H1 (cell line): ENCODE results near the gene NLRC5.

Source experiments
- CBX8 ChIP-seq: fragments of 300-800, 300-1000 bp; sonication (generic); IDR thresholded peaks from 2 replicates; pipeline ENCODE4 v1.7.1; 2016; ENCODE audit warnings: low read depth, low read length, borderline replicate concordance
- EGR1 ChIP-seq: IDR thresholded peaks from 2 replicates; pipeline ENCODE4 v1.6.1; 2011; ENCODE audit warnings: low read depth, low read length, borderline replicate concordance
- MAX ChIP-seq: IDR thresholded peaks from 2 replicates; pipeline ENCODE4 v1.6.1; 2012; ENCODE audit warnings: inconsistent platforms
- POLR2A ChIP-seq, 2 experiments: IDR thresholded peaks; 1 replicate in 1 of 2; 2 replicates in 1 of 2; pipeline ENCODE4 v1.6.1; 2011; ENCODE audit warnings: low read depth in 2 of 2, low read length in 2 of 2, mild to moderate bottlenecking in 2 of 2; ENCODE audit errors: control extremely low read depth in 1 of 2
- SIX5 ChIP-seq: IDR thresholded peaks from 2 replicates; pipeline ENCODE4 v1.6.1; 2011; ENCODE audit warnings: mild to moderate bottlenecking, low read depth, low read length
- SRF ChIP-seq: IDR thresholded peaks from 2 replicates; pipeline ENCODE4 v1.6.1; 2011; ENCODE audit warnings: mild to moderate bottlenecking, low read depth, low read length, moderate library complexity
- TBP ChIP-seq: IDR thresholded peaks from 2 replicates; pipeline ENCODE4 v1.6.1; 2011; ENCODE audit warnings: low read depth, low read length, improper control_type of control experiment
- ZNF274 ChIP-seq: IDR thresholded peaks from 2 replicates; pipeline ENCODE4 v1.7.0; 2012; ENCODE audit warnings: low read length, borderline replicate concordance; ENCODE audit errors: extremely low read depth
- TF ChIP-seq, protein P1 (sequence below), 3 experiments: IDR thresholded peaks; 1 replicate in 2 of 3; 2 replicates in 1 of 3; pipeline versions ENCODE4 v1.5.1 to v1.6.1; 2011; ENCODE audit warnings: low read length in 3 of 3, mild to moderate bottlenecking in 3 of 3, inconsistent platforms in 2 of 3, low read depth in 1 of 3, moderate library complexity in 1 of 3; ENCODE audit not compliant: insufficient read depth in 1 of 3; ENCODE audit errors: control extremely low read depth in 1 of 3

- TF ChIP-seq POLR2A (IDR thresholded peaks at IDR 0.05; ENCODE audit: control extremely low read depth in 1 of 2, low read depth in 2 of 2, low read length in 2 of 2) (no peak), SIX5 (no peak), ZNF274 (no peak), EGR1 (no peak), CBX8 (no peak), TBP (no peak), SRF (no peak), MAX (no peak)
- TF ChIP-seq, protein P1, sequence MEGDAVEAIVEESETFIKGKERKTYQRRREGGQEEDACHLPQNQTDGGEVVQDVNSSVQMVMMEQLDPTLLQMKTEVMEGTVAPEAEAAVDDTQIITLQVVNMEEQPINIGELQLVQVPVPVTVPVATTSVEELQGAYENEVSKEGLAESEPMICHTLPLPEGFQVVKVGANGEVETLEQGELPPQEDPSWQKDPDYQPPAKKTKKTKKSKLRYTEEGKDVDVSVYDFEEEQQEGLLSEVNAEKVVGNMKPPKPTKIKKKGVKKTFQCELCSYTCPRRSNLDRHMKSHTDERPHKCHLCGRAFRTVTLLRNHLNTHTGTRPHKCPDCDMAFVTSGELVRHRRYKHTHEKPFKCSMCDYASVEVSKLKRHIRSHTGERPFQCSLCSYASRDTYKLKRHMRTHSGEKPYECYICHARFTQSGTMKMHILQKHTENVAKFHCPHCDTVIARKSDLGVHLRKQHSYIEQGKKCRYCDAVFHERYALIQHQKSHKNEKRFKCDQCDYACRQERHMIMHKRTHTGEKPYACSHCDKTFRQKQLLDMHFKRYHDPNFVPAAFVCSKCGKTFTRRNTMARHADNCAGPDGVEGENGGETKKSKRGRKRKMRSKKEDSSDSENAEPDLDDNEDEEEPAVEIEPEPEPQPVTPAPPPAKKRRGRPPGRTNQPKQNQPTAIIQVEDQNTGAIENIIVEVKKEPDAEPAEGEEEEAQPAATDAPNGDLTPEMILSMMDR (IDR thresholded peaks at IDR 0.05; ENCODE audit: control extremely low read depth in 1 of 3, insufficient read depth in 1 of 3, low read depth in 1 of 3, low read length in 3 of 3), result no peak
These were observed 125.8 kb downstream of the NLRC5 start for GRCh38 chr16:57115168-57115513.
